GM12874 (cell line): Measurements from ENCODE around the gene PROK1.

ENCODE experiments used
- CTCF ChIP-seq: IDR thresholded peaks from 2 replicates; pipeline ENCODE4 v1.5.1; 2011; ENCODE audit warnings: low read depth, mild to moderate bottlenecking, control low read depth, low read length, moderate library complexity; ENCODE audit not compliant: insufficient read depth

PROK1 gene

GRCh38 chr1:110504226-110504625 is 53.3 kb downstream of the PROK1 start:
- no peak for TF ChIP-seq CTCF

GRCh38 chr1:110505596-110505995 is 54.6 kb downstream of the PROK1 start:
- TF ChIP-seq CTCF = no peak

GRCh38 chr1:110506541-110506940 is 55.6 kb downstream of the PROK1 start:
- TF ChIP-seq CTCF = no peak
